Measurements from ENCODE around the gene LANCL3.
"Not testable (repeated sequence)": the region's sequence is repeated elsewhere in the genome, so short reads cannot be mapped to it uniquely, and the experiment has no call there.

LANCL3 gene

DNA sequence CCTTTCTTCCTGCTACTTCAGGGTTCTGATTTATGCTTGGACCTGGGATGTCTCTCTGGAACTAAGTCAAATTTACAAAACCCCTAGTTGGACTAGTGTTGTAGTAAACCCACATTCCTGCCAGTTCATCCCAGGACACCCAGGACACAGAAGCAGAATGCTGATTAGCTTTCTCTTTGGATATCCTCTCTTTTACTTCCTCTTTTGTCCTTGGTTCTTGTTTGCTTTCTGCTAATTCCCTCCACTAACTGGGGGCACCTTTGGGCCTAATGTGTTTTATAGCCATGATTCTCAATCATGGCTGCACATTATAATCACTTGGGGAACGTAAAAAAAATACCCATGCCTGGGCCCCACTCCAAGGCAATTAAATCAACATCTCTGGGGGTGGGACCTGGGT is 42.5 kb downstream of the LANCL3 start:
- no peak for DNase-seq (ENCODE audit: low read depth in 2 of 2)

- no peak for DNase-seq (ENCODE audit: low read depth in 2 of 2)
Measured at GRCh38 chrX:37627602-37628001, 56.1 kb downstream of the LANCL3 start.

GRCh38 chrX:37638047-37638446 is 66.6 kb downstream of the LANCL3 start:
- no peak for DNase-seq (ENCODE audit: low read depth in 2 of 2)

GRCh38 chrX:37640142-37640541 is 68.7 kb downstream of the LANCL3 start:
- no peak for DNase-seq (ENCODE audit: low read depth in 2 of 2)

GRCh38 chrX:37641859-37642258 is 70.4 kb downstream of the LANCL3 start:
- DNase-seq (ENCODE audit: low read depth in 2 of 2), result no peak

GRCh38 chrX:37644381-37645305 is 73.2 kb downstream of the LANCL3 start:
- no peak for DNase-seq (ENCODE audit: low read depth in 2 of 2)

DNA sequence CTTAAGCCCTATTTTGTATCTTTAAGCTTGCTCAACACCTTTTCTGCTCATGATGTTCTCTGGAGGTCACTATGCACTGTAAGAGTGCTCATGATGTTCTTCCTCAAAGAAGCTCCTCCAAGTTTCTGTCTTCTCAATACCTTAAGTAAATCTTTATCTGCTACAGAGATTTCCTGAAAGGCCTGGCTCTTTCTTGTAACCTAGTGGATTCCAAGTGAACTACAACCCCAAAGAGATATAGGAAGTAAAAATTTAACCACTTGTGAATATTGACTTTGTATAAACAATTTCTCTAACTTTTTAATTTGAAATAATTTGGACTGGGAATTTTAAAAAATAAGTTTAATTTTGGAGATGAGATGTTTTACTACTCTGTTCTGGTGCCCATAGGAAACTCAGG is 74.8 kb downstream of the LANCL3 start:
- no peak for DNase-seq (ENCODE audit: low read depth in 2 of 2)

- not testable (repeated sequence) for DNase-seq (ENCODE audit: low read depth in 2 of 2)
Measured at GRCh38 chrX:37650879-37651278, 79.4 kb downstream of the LANCL3 start.

GRCh38 chrX:37651921-37652452 is 80.5 kb downstream of the LANCL3 start:
- no peak for DNase-seq (ENCODE audit: low read depth in 2 of 2)

DNA sequence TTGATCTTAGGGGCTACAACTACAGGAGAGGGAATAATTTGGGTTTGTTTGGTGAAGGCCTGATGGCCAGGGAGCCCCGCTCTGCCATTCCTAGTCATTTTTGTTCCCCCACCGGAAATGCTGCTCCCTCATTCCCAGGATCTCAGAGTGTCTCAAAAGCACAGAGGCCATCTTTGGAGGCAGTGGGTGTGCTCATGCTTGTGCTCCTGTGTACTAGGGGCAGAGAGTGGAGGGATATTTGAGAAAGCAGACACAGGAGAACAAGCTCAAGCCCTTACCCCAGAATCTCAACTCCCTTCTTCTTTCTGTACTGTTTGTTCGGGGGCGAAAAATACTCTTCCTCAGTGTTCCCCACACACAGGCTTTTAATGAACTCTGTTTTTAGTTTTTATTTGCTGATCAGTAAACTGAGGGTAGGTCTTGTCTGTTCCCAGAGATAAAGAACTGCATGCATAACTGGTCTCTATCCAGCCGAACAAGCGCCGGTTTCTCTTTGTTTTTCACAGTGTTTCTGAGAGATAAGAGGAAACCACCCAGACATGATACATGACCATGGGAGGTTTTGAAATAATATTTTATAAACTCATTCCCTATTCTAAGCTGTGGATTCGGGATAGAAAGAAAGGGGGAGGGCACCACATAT is 81.2 kb downstream of the LANCL3 start:
- no peak for DNase-seq (ENCODE audit: low read depth in 2 of 2)

DNA sequence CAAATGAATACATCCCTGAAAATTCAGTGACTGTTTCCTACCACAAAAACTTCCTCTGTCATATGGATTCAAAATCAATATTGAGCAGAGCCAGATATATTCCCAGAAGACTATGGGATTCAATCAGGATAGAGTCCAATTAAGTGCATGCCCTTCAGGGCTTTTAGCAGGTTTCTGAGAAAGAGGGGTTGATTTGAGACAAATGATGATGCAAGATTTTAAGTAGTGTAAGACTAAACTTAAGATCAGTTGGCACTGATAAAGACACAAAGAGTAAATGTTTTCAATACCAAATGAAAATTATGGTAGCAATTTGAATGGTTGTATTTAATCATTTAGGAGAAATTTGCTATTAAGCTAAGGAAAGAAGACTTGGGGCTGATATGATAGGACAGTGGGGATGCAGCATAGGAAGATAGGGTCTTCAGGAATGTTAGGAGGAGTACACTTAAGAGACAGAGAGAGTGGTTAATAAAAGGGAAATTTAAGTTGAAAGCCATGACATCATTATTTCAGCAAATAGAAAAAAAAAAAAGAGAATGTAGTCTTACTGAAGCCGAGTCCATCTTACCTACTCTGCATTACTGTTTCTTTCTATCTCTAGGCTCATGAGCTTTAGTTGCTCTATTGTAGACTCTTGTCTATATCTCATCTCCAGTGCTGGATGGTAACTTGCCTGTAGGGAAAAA is 82.1 kb downstream of the LANCL3 start:
- DNase-seq (ENCODE audit: low read depth in 2 of 2), result no peak

DNA sequence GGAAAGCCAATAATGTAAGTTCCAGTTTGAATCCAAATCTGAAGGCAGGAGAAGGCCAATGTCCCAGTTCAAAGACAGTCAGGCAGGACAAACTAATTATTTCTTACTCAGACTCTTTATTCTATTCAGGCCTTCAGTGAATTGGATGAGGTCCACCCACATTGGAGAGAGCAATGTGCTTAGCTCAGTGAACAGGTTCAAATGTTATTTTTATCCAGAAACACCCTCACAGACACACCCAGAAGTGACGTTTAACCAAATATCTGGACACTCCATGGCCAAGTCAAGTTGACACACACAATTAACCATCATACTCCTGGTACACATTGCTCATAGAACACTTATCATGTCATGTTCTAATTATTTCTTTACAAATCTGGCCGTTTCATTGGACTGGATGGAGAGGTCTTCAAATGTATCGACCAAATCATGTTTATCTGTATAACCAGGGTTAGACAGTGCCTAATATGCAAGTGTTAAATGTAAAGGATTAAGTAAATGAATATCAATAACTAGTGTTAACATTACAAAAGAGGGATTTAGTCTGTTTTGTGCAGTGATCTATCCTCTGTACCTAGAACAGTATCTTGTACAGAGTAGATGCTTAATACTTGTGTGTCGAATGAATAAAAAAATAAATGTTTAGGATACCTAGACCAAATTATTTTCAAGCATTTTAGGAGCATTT is 87.0 kb downstream of the LANCL3 start:
- DNase-seq (ENCODE audit: low read depth in 2 of 2), result no peak

- DNase-seq (ENCODE audit: low read depth in 2 of 2), result no peak
Measured at GRCh38 chrX:37659047-37659446, 87.6 kb downstream of the LANCL3 start.

GRCh38 chrX:37662181-37662580 is 90.7 kb downstream of the LANCL3 start:
- DNase-seq (ENCODE audit: low read depth in 2 of 2), result no peak

DNA sequence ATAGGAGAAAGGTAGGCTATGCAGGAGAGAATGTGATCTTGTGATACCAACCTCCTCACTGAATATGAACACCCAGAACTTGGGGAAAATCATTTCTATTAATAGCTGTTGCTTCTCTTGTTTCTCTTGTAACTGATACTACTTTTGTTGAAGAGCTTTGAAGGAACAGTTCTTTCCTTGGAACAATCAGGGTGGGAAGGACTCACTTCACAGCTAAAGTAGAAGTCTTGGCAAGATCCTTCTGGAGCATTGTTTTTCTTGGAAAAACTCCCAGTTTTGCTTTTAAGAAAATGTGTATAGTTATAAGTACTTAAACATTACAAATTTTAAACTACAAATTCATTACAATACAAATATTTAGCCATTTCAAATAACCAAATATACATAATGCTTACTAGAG is 95.1 kb downstream of the LANCL3 start:
- no peak for DNase-seq (ENCODE audit: low read depth in 2 of 2)

DNA sequence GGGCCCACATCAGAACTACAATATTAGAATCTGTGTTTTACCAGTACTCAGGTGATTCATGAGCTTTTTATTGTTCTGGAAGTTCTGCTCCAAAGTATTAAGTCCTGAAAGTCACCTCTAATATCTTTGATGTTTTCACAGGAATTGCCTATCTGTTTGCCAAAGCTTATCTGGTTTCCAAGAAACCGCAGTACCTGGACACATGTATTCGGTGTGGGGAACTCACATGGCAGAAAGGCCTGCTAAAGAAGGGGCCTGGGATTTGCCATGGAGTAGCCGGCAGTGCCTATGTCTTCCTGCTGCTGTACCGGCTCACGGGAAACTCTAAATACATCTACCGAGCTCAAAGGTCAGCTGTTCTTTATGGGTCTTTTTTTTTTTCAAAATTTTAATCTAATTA is 95.7 kb downstream of the LANCL3 start:
- DNase-seq (ENCODE audit: low read depth in 2 of 2), result no peak

DNA sequence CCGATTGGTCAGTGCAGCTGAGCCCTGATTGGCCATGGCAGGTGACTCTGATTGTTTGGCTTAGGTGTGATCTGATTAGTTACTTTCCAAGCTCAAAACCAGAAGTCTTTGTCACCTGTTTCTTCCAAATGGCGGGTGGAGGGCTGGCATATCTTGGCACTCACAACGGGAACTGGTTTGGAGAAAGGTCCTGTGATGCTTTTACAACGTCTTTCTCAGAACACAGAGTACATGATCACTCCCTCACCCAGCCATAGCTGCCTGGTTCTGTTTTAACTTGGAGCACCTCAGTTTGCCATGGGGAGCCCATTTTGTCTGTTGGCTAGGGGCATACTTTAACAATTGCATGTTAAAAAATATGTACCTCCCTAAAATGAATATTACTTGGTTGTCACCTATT is 101.1 kb downstream of the LANCL3 start:
- no peak for DNase-seq (ENCODE audit: low read depth in 2 of 2)

GRCh38 chrX:37676811-37677210 is 105.3 kb downstream of the LANCL3 start:
- DNase-seq (ENCODE audit: low read depth in 2 of 2), result no peak

- DNase-seq (ENCODE audit: low read depth in 2 of 2), result no peak
Measured at GRCh38 chrX:37677243-37677642, 105.8 kb downstream of the LANCL3 start.

DNA sequence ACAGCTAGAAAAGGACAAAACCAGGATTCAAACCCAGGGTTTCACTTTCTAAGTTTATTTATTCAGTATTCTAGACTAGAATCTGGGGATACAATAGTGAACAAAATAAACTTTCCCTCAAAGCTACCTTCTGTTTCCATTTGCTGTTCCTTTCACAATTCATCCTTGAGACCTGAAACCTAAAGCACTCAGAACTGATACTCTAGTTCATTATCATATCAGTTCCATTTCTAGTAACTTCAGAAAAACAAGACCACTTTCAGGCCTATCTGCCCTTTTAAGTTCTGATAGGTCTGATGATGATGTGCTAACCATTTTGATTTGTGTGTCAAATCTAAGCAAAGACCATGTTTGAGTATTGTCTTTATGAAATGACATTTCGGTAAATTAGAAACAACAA is 106.3 kb downstream of the LANCL3 start:
- no peak for DNase-seq (ENCODE audit: low read depth in 2 of 2)

- DNase-seq (ENCODE audit: low read depth in 2 of 2), result no peak
Measured at GRCh38 chrX:37678574-37678973, 107.1 kb downstream of the LANCL3 start.

DNA sequence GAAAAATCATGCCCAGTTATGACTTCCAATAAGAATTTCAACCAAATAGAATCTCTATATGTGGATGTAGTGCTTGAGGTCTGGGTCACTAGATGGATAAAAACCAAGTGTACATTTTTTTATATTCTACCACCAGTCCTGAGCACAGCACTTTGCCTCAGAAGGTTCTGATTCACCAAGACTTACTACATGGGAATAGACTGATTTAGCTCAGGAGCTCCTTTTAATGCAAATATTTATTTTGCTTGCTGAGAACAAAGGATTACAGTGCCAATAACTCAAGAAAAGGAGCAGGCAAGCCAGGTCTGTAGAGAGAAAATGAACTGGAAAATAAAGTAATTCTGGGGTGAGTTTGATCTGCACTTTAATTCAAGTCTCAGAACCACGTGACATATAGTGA is 107.8 kb downstream of the LANCL3 start:
- no peak for DNase-seq (ENCODE audit: low read depth in 2 of 2)
